Colonic mucosa (tissue), 4 donors: ENCODE results near the gene ABHD1. TPM values are rescaled to one million over a fixed set of nuclear protein-coding genes. Genes with fewer than 3 reads are reported as not detected.

Source experiments
- DNase-seq: peaks from one replicate; pipeline ENCODE4 v3.0.0-alpha.2; 2020
- H3K27ac ChIP-seq: fragments of 200-600 bp; one replicate; pipeline ENCODE4 v1.8.0; 2021
- H3K27me3 ChIP-seq: fragments of 200-600 bp; one replicate; pipeline ENCODE4 v1.8.0; 2021
- H3K36me3 ChIP-seq: fragments of 200-600 bp; one replicate; pipeline ENCODE4 v1.8.0; 2021
- H3K4me1 ChIP-seq: fragments of 200-600 bp; one replicate; pipeline ENCODE4 v1.8.0; 2021; ENCODE audit warnings: mild to moderate bottlenecking
- H3K4me3 ChIP-seq: fragments of 200-600 bp; one replicate; pipeline ENCODE4 v1.8.0; 2021
- H3K9ac ChIP-seq, 2 donors: one replicate each; pipeline ENCODE4 v1.7.0; 2013; ENCODE audit warnings: control low read depth in 2 of 2, low read depth in 2 of 2, low read length in 2 of 2
- H3K9me3 ChIP-seq: fragments of 200-600 bp; one replicate; pipeline ENCODE4 v1.8.0; 2021
- CTCF ChIP-seq: fragments of 200-600 bp; IDR thresholded peaks from one replicate; pipeline ENCODE4 v1.8.0; 2022; ENCODE audit warnings: antibody characterized with exemption, mild to moderate bottlenecking
- intact Hi-C: fragments of 100-400 bp; cut with DNase I; formaldehyde crosslinking; loops from one replicate; pipeline ENCODE4 v1.14.1; 2022
- total RNA-seq, 2 donors: library from RNA; stranded (reverse); fragmentation: NEBNext Ultra II Directional in 1 of 2; extraction: Animal tissue kit (Norgen Biotek cat#: 25700) in 1 of 2; gene quantifications; one replicate each; pipeline ENCODE4 v1.2.1, GENCODE V29; 2021
- donor health status: healthy.
- donor health status: DM: no; HTN: no; CAD: no.
- donor health status: DM: no; HTN: no; CAD: no.

The ABHD1 gene
- total RNA-seq, 2 donors from 2014 or later = not detected

- no peaks in the 10 kb centered on the region for H3K9me3 ChIP-seq
- H3K4me1 ChIP-seq = no peaks in the 10 kb centered on the region
- H3K36me3 ChIP-seq = no peaks in the 10 kb centered on the region
- intact Hi-C loops = no loop called here
- TF ChIP-seq CTCF = no peak
- H3K9ac ChIP-seq = no peak overlapping the region
- H3K27me3 ChIP-seq = no peaks in the 10 kb centered on the region
- H3K27ac ChIP-seq = no peak overlapping the region
- no peak for DNase-seq
- H3K4me3 ChIP-seq = no peak overlapping the region
These were observed 35.7 kb downstream of the ABHD1 start for GRCh38 chr2:27159271-27159670.

- DNase-seq = no peak
- Histone ChIP-seq H3K27me3 (no peaks in the 10 kb centered on the region), H3K9me3 (no peaks in the 10 kb centered on the region), H3K4me3 (no peak overlapping the region), H3K36me3 (no peaks in the 10 kb centered on the region), H3K9ac (no peak overlapping the region), H3K27ac (no peak overlapping the region), H3K4me1 (no peaks in the 10 kb centered on the region)
- TF ChIP-seq CTCF = no peak
- intact Hi-C loops = no loop called here
These were observed 36.6 kb downstream of the ABHD1 start for GRCh38 chr2:27160191-27160590.

- Histone ChIP-seq H3K36me3 (no peaks in the 10 kb centered on the region), H3K4me3 (no peak overlapping the region), H3K4me1 (no peaks in the 10 kb centered on the region), H3K27me3 (no peaks in the 10 kb centered on the region), H3K9ac (no peak overlapping the region), H3K27ac (no peak overlapping the region), H3K9me3 (no peaks in the 10 kb centered on the region)
- DNase-seq = no peak
- intact Hi-C loops = no loop called here
- no peak for TF ChIP-seq CTCF
These were observed 38.8 kb downstream of the ABHD1 start for GRCh38 chr2:27162151-27163121.

GRCh38 chr2:27164960-27165763 lies 41.5 kb downstream of the ABHD1 start:
- no peak for TF ChIP-seq CTCF
- H3K27ac ChIP-seq = no peak overlapping the region
- H3K9me3 ChIP-seq = no peaks in the 10 kb centered on the region
- H3K36me3 ChIP-seq = no peaks in the 10 kb centered on the region
- no peak overlapping the region for H3K9ac ChIP-seq
- DNase-seq = no peak
- no peaks in the 10 kb centered on the region for H3K27me3 ChIP-seq
- H3K4me3 ChIP-seq = no peak overlapping the region
- intact Hi-C loops = no loop called here
- H3K4me1 ChIP-seq = no peaks in the 10 kb centered on the region

- H3K27me3 ChIP-seq = no peaks in the 10 kb centered on the region
- TF ChIP-seq CTCF = no peak
- no peak overlapping the region for H3K27ac ChIP-seq
- intact Hi-C loops = no loop called here
- no peak overlapping the region for H3K9ac ChIP-seq
- no peak for DNase-seq
- no peaks in the 10 kb centered on the region for H3K4me1 ChIP-seq
- H3K36me3 ChIP-seq = no peaks in the 10 kb centered on the region
- H3K9me3 ChIP-seq = no peaks in the 10 kb centered on the region
- H3K4me3 ChIP-seq = no peak overlapping the region
These were observed 47.1 kb downstream of the ABHD1 start for GRCh38 chr2:27170581-27171337.
